ENCODE measurements around the gene HYAL2. TPM values are rescaled to one million over a fixed set of nuclear protein-coding genes. Genes with fewer than 3 reads are reported as not detected.

HYAL2 gene
- total RNA-seq, 4 donors from 2014 or later = 36.7 to 68.9 (median 51.5) TPM

- Histone ChIP-seq H3K9me3 (no peaks in the 10 kb centered on the region), H3K27ac (peak overlapping the region; percentile 87 to 99 (median 95)), H3K4me1 (peaks cover 23 to 92% (median 32%) of the 10 kb centered on the region in 3 donors), H3K36me3 (peaks cover 20 to 59% (median 24%) of the 10 kb centered on the region in 3 donors), H3K4me3 (peak overlapping the region; percentile 64 to 97 (median 79)), H3K27me3 (no peaks in the 10 kb centered on the region)
- WGBS, 2 donors = 28 to 39% methylated on average over 6 to 8 of the region's 11 CpGs
- no peak for TF ChIP-seq POLR2A (IDR thresholded peaks at IDR 0.05)
- TF ChIP-seq CTCF (IDR thresholded peaks at IDR 0.05) = no peak
- DNase-seq = no peak
- intact Hi-C loops (cut with DNase I) = no loop called here
These were observed 28.8 kb upstream of the HYAL2 start for GRCh38 chr3:50351323-50351697.

GRCh38 chr3:50350527-50351322, 28.2 kb upstream of the HYAL2 start, which contains the start of the genes CYB561D2 and NPRL2:
Gene CYB561D2, plus strand, starts transcription at chr3:50350862. Its CDS starts 572 bp downstream, at chr3:50351434.
Gene NPRL2, minus strand, starts transcription at chr3:50350775. Its CDS starts 123 bp downstream, at chr3:50350652.
- H3K4me3 ChIP-seq = peak within 1 kb of the TSS; percentile 64 to 97 (median 79)
- H3K9me3 ChIP-seq = no peaks in the 10 kb centered on the region
- intact Hi-C loops (cut with DNase I) = no loop called here
- TF ChIP-seq CTCF (IDR thresholded peaks at IDR 0.05) = peak in 1 of 6 experiments; percentile 2
- peak in 3 of 4 donors; percentile 4 to 89 (median 88) for TF ChIP-seq POLR2A (IDR thresholded peaks at IDR 0.05)
- H3K27me3 ChIP-seq = no peaks in the 10 kb centered on the region
- H3K4me1 ChIP-seq = peaks cover 21 to 92% (median 29%) of the 10 kb centered on the region in 3 donors
- 0% methylated on average over 3 to 14 of the region's 64 CpGs for WGBS, 2 donors
- H3K27ac ChIP-seq = peak within 1 kb of the TSS; percentile 87 to 99 (median 95)
- DNase-seq = peak; percentile 83
- peaks cover 20 to 54% (median 24%) of the 10 kb centered on the region in 3 donors for H3K36me3 ChIP-seq

GRCh38 chr3:50350213-50350526, 27.6 kb upstream of the HYAL2 start:
- no peaks in the 10 kb centered on the region for H3K9me3 ChIP-seq
- H3K4me1 ChIP-seq = peaks cover 25 to 92% (median 32%) of the 10 kb centered on the region in 3 donors
- no peaks in the 10 kb centered on the region for H3K27me3 ChIP-seq
- intact Hi-C loops (cut with DNase I) = no loop called here
- WGBS, 2 donors = 3 to 5% methylated on average over 4 to 5 of the region's 7 CpGs
- H3K4me3 ChIP-seq = peak overlapping the region; percentile 64 to 97 (median 79)
- peaks cover 17 to 48% (median 22%) of the 10 kb centered on the region in 3 donors for H3K36me3 ChIP-seq
- H3K27ac ChIP-seq = peak overlapping the region; percentile 87 to 99 (median 95)
- TF ChIP-seq CTCF (IDR thresholded peaks at IDR 0.05) (no peak), POLR2A (IDR thresholded peaks at IDR 0.05) (no peak)
- no peak for DNase-seq

GRCh38 chr3:50347187-50347813, 24.8 kb upstream of the HYAL2 start:
- Histone ChIP-seq H3K27ac (peak overlapping the region in 2 of 4 donors; percentile 12 to 33), H3K4me1 (peaks cover 26 to 78% (median 34%) of the 10 kb centered on the region in 3 donors), H3K4me3 (no peak overlapping the region), H3K36me3 (peaks cover 0 to 25% (median 0%) of the 10 kb centered on the region in 3 donors), H3K27me3 (no peaks in the 10 kb centered on the region), H3K9me3 (no peaks in the 10 kb centered on the region)
- intact Hi-C loops (cut with DNase I) = no loop called here
- DNase-seq = no peak
- TF ChIP-seq CTCF (IDR thresholded peaks at IDR 0.05) (peak in 5 of 6 experiments; percentile 22 to 62 (median 48)), POLR2A (IDR thresholded peaks at IDR 0.05) (no peak)
- 22 to 29% methylated on average over 12 to 13 of the region's 14 CpGs for WGBS, 2 donors

Data from esophagus squamous epithelium (tissue), 5 donors.